ENCODE measurements around the gene PRKN.

- no peak for TF ChIP-seq POLR2AphosphoS5 (IDR thresholded peaks at IDR 0.05; ENCODE audit: low read depth)
- no peak for TF ChIP-seq CTCF (IDR thresholded peaks at IDR 0.05; ENCODE audit: insufficient read depth, low read length)
- TF ChIP-seq GABPA (IDR thresholded peaks at IDR 0.05; ENCODE audit: low read depth), result no peak
- TF ChIP-seq SPI1 (IDR thresholded peaks at IDR 0.05; ENCODE audit: borderline replicate concordance, low read depth), result no peak
- no peak for TF ChIP-seq REST (IDR thresholded peaks at IDR 0.05; ENCODE audit: insufficient replicate concordance, low read depth)
Observed at GRCh38 chr6:161676586-161676985, 1051.0 kb downstream of the PRKN start.
